Endothelial cell of umbilical vein (primary cell): ENCODE data around the gene A1CF. TPM values are rescaled to one million over a fixed set of nuclear protein-coding genes. Genes with fewer than 3 reads are reported as not detected.
"Not testable (repeated sequence)": the region's sequence is repeated elsewhere in the genome, so short reads cannot be mapped to it uniquely, and the experiment has no call there.

Experiments
- BruUV-seq: library from RNA; stranded (reverse); fragments of 400-500 nt; replicated peaks from 2 replicates; lab custom pipeline; 2021; lab: Mats Ljungman, UMichigan
- CTCF ChIA-PET: fragments of 300-600, 350-600 bp; sonication (Branson Sonifier 250); formaldehyde crosslinking; loops from one replicate; lab custom pipeline; 2021; ENCODE audit warnings: antibody characterized with exemption, inconsistent platforms; lab: Charles Lee
- POLR2A ChIA-PET: fragments of 300-600, 350-600 bp; sonication (Branson Sonifier 250); formaldehyde crosslinking; loops from one replicate; lab custom pipeline; 2021; ENCODE audit warnings: antibody characterized with exemption, inconsistent platforms; lab: Charles Lee
- DNase-seq: peaks from one replicate; pipeline ENCODE4 v3.0.0-alpha.2; 2011; ENCODE audit warnings: low read depth, low spot score
- FAIRE-seq: peaks from 2 replicates; lab custom pipeline; 2011; peaks lifted over from hg19 to GRCh38; lab: Jason Lieb, UNC
- H2AFZ ChIP-seq: 2 replicates; pipeline ENCODE4 v1.6.0; 2012; ENCODE audit warnings: low read depth, low read length, control low read depth, inconsistent platforms
- H3K27ac ChIP-seq: 2 replicates; pipeline ENCODE4 v1.5.1; 2011; ENCODE audit warnings: low read depth, mild to moderate bottlenecking, control low read depth, low read length, moderate library complexity; ENCODE audit not compliant: insufficient read depth
- H3K27me3 ChIP-seq, 2 experiments: 2 replicates each; pipeline versions ENCODE4 v1.6.0 to v1.6.1; 2011; ENCODE audit warnings: low read length in 2 of 2, mixed read lengths in 1 of 2; ENCODE audit not compliant: control insufficient read depth in 2 of 2, insufficient read depth in 2 of 2
- H3K36me3 ChIP-seq, 2 experiments: 2 replicates in 1 of 2; 3 replicates in 1 of 2; pipeline ENCODE4 v1.5.1; 2011; ENCODE audit warnings: low read length in 2 of 2, mild to moderate bottlenecking in 1 of 2, moderate library complexity in 1 of 2; ENCODE audit not compliant: control insufficient read depth in 2 of 2, insufficient read depth in 2 of 2; ENCODE audit errors: extremely low read depth in 1 of 2
- H3K4me1 ChIP-seq: 3 replicates; pipeline ENCODE4 v1.5.1; 2011; ENCODE audit warnings: mild to moderate bottlenecking, low read length; ENCODE audit not compliant: control insufficient read depth, insufficient read depth; ENCODE audit errors: extremely low read depth
- H3K4me2 ChIP-seq: 2 replicates; pipeline ENCODE4 v1.6.1; 2011; ENCODE audit warnings: low read length, control low read depth, mixed read lengths; ENCODE audit not compliant: insufficient read depth
- H3K4me3 ChIP-seq, 3 experiments: fragments of 200-600 bp in 1 of 3; sonication (generic), shearing (Covaris generic) in 1 of 3; replicated peaks in 1 of 3; 2 replicates each; pipeline ENCODE4 v1.5.1; 2011 to 2016; ENCODE audit warnings: control low read depth in 3 of 3, low read length in 3 of 3, mild to moderate bottlenecking in 2 of 3, inconsistent platforms in 1 of 3, low read depth in 1 of 3, moderate library complexity in 1 of 3; ENCODE audit not compliant: insufficient read depth in 1 of 3
- H3K79me2 ChIP-seq: 2 replicates; pipeline ENCODE4 v1.6.0; 2012; ENCODE audit warnings: low read length, inconsistent platforms; ENCODE audit not compliant: control insufficient read depth, insufficient read depth
- H3K9ac ChIP-seq: replicated peaks from 2 replicates; pipeline ENCODE3; 2011; ENCODE audit warnings: low read length, control low read depth; ENCODE audit not compliant: insufficient read depth; ENCODE audit errors: extremely low read depth
- H3K9me1 ChIP-seq: replicated peaks from 3 replicates; pipeline ENCODE4 v1.6.0; 2011; ENCODE audit warnings: mild to moderate bottlenecking, low read length; ENCODE audit not compliant: control insufficient read depth, insufficient read depth; ENCODE audit errors: extremely low read depth
- H3K9me3 ChIP-seq: replicated peaks from 2 replicates; pipeline ENCODE4 v1.5.1; 2012; ENCODE audit warnings: low read length, inconsistent platforms; ENCODE audit not compliant: control insufficient read depth, insufficient read depth
- H4K20me1 ChIP-seq: replicated peaks from 2 replicates; pipeline ENCODE3; 2011; ENCODE audit warnings: mild to moderate bottlenecking, low read length; ENCODE audit not compliant: control insufficient read depth, insufficient read depth; ENCODE audit errors: extremely low read depth
- dilution Hi-C: fragments of 300-500 bp; cut with MboI; formaldehyde crosslinking; loops from one replicate; pipeline ENCODE4 v1.15.0; 2019; ENCODE audit warnings: low sequenced_read_pairs; ENCODE audit not compliant: extremely low pct_ligation_motif_present
- intact Hi-C: fragments of 100-400 bp; cut with micrococcal nuclease; formaldehyde crosslinking; loops from one replicate; pipeline ENCODE4 v1.10.0; 2022
- polyA plus RNA-seq, 4 experiments: library from polyadenylated mRNA; depleted of rRNA in 3 of 4; stranded (reverse) in 3 of 4; unstranded in 1 of 4; fragments of >200 nt; gene quantifications; 2 replicates each; pipeline versions ENCODE4 v1.2.1 to v1.2.3, GENCODE V29; 2011 to 2012; ENCODE audit warnings: missing spikeins in 1 of 4
- total RNA-seq: library from RNA; stranded (reverse); gene quantifications from 2 replicates; pipeline ENCODE4 v1.2.3, GENCODE V29; 2021

Gene A1CF
- total and polyA plus RNA-seq, 2 donors (not counting 3 experiments of a cell fraction or from before 2014, with no cell fraction given): not detected

GRCh38 chr10:50766774-50767513, 118.5 kb downstream of the A1CF start:
- H3K4me1 ChIP-seq, intact Hi-C loops, H3K9ac ChIP-seq, H3K9me3 ChIP-seq, H4K20me1 ChIP-seq, POLR2A ChIA-PET, BruUV-seq, H3K79me2 ChIP-seq, H3K9me1 ChIP-seq, H3K4me3 ChIP-seq, H3K4me2 ChIP-seq, DNase-seq, H2AFZ ChIP-seq, H3K27ac ChIP-seq, FAIRE-seq, dilution Hi-C loops, H3K36me3 ChIP-seq, CTCF ChIA-PET, H3K27me3 ChIP-seq: not testable (repeated sequence)

Other genes starting within 250 kb of the A1CF start
- 3.3 and 6.5 TPM in 2 replicates for gene ASAH2B, start 145.7 kb downstream of the A1CF start, total RNA-seq
- gene ASAH2B, start 145.7 kb downstream of the A1CF start, polyA plus RNA-seq: 1.9 and 2.0 TPM in 2 replicates
- 0.18 and 0.39 TPM in 2 replicates for gene PRKG1, start 188.9 kb upstream of the A1CF start, total RNA-seq
- gene PRKG1, start 188.9 kb upstream of the A1CF start, polyA plus RNA-seq: 0.01 and 0.03 TPM in 2 replicates